H1 (cell line): ENCODE measurements around the gene PIP5K1B. TPM values are rescaled to one million over a fixed set of nuclear protein-coding genes. Genes with fewer than 3 reads are reported as not detected.

Source experiments
- CTCF ChIA-PET: fragments of 300-600 bp; sonication (Branson Sonifier 250); formaldehyde crosslinking; loops from one replicate; lab custom pipeline; 2021; ENCODE audit not compliant: partially characterized antibody; lab: Charles Lee
- POLR2A ChIA-PET: fragments of 300-600 bp; sonication (Branson Sonifier 250); formaldehyde crosslinking; loops from one replicate; lab custom pipeline; 2021; ENCODE audit warnings: inconsistent platforms; ENCODE audit not compliant: partially characterized antibody; lab: Charles Lee
- DNase-seq, 2 experiments: peaks; one replicate each; pipeline versions ENCODE4 v3.0.0 to v3.0.0-alpha.2; 2010 to 2022; ENCODE audit warnings: low spot score in 2 of 2, low read depth in 1 of 2, mixed read lengths in 1 of 2
- FAIRE-seq: peaks from 2 replicates; lab custom pipeline; 2011; peaks lifted over from hg19 to GRCh38; lab: Jason Lieb, UNC
- H2AFZ ChIP-seq: 2 replicates; pipeline ENCODE4 v1.8.1; 2012; ENCODE audit warnings: low read length, inconsistent platforms
- H2AK5ac ChIP-seq: 2 replicates; pipeline ENCODE4 v1.6.1; 2013; ENCODE audit warnings: low read depth, low read length
- H2BK120ac ChIP-seq: replicated peaks from 2 replicates; pipeline ENCODE3; 2013; ENCODE audit warnings: low read depth, low read length, inconsistent platforms
- H2BK12ac ChIP-seq: 2 replicates; pipeline ENCODE4 v1.6.1; 2013; ENCODE audit warnings: low read depth, low read length
- H2BK15ac ChIP-seq: 2 replicates; pipeline ENCODE4 v1.6.1; 2013; ENCODE audit warnings: low read length
- H2BK20ac ChIP-seq: 2 replicates; pipeline ENCODE4 v1.6.1; 2013; ENCODE audit warnings: low read length
- H2BK5ac ChIP-seq: 2 replicates; pipeline ENCODE4 v1.6.1; 2013; ENCODE audit warnings: low read depth, low read length
- H3K14ac ChIP-seq: 2 replicates; pipeline ENCODE4 v1.6.1; 2013; ENCODE audit warnings: inconsistent platforms; ENCODE audit not compliant: insufficient read length
- H3K18ac ChIP-seq: 2 replicates; pipeline ENCODE4 v1.6.1; 2013; ENCODE audit warnings: low read length; ENCODE audit errors: extremely low read depth
- H3K23ac ChIP-seq: 2 replicates; pipeline ENCODE4 v1.6.1; 2013; ENCODE audit warnings: inconsistent platforms; ENCODE audit not compliant: insufficient read length
- H3K23me2 ChIP-seq: 2 replicates; pipeline ENCODE4 v1.6.1; 2013; ENCODE audit warnings: low read depth, low read length
- H3K27ac ChIP-seq: 2 replicates; pipeline ENCODE4 v1.6.1; 2011; ENCODE audit warnings: low read depth, low read length, inconsistent platforms
- H3K27me3 ChIP-seq, 4 experiments: replicated peaks in 1 of 4; 1 replicate in 1 of 4; 2 replicates in 3 of 4; pipeline versions ENCODE4 v1.6.1 to v1.8.1; 2011 to 2013; ENCODE audit warnings: low read length in 3 of 4, mild to moderate bottlenecking in 3 of 4, inconsistent platforms in 2 of 4, mixed read lengths in 2 of 4, moderate library complexity in 1 of 4; ENCODE audit not compliant: control insufficient read depth in 3 of 4, insufficient read depth in 3 of 4; ENCODE audit errors: extremely low read depth in 1 of 4
- H3K36me3 ChIP-seq, 4 experiments: 2 replicates each; pipeline versions ENCODE4 v1.6.1 to v1.8.1; 2011 to 2013; ENCODE audit warnings: mild to moderate bottlenecking in 4 of 4, low read length in 3 of 4, moderate library complexity in 2 of 4, control low read depth in 1 of 4, inconsistent platforms in 1 of 4; ENCODE audit not compliant: insufficient read depth in 4 of 4, control insufficient read depth in 2 of 4
- H3K4ac ChIP-seq: replicated peaks from 2 replicates; pipeline ENCODE3; 2013; ENCODE audit warnings: low read length, low read depth, mixed read lengths, inconsistent platforms; ENCODE audit not compliant: insufficient read length
- H3K4me1 ChIP-seq, 4 experiments: replicated peaks in 1 of 4; 1 replicate in 1 of 4; 2 replicates in 3 of 4; pipeline versions ENCODE4 v1.6.1 to v1.8.1; 2011 to 2013; ENCODE audit warnings: low read length in 3 of 4, inconsistent platforms in 2 of 4, mixed read lengths in 1 of 4; ENCODE audit not compliant: insufficient read depth in 4 of 4, control insufficient read depth in 3 of 4
- H3K4me2 ChIP-seq, 2 experiments: 2 replicates each; pipeline versions ENCODE4 v1.6.1 to v1.8.1; 2011 to 2013; ENCODE audit warnings: low read depth in 2 of 2, low read length in 2 of 2, control low read depth in 1 of 2, inconsistent platforms in 1 of 2, mild to moderate bottlenecking in 1 of 2; ENCODE audit not compliant: insufficient read depth in 1 of 2
- H3K4me3 ChIP-seq, 4 experiments: fragments of 200-600, 300-600 bp in 1 of 4; sonication (generic), shearing (Covaris generic), sonication (Bioruptor Twin) in 1 of 4; 2 replicates each; pipeline versions ENCODE4 v1.5.1 to v1.8.1; 2011 to 2016; ENCODE audit warnings: low read length in 4 of 4, low read depth in 3 of 4, control low read depth in 2 of 4, inconsistent platforms in 2 of 4, mild to moderate bottlenecking in 2 of 4, mixed read lengths in 1 of 4, moderate library complexity in 1 of 4; ENCODE audit not compliant: insufficient read depth in 2 of 4; ENCODE audit errors: extremely low read depth in 1 of 4
- H3K56ac ChIP-seq: replicated peaks from 2 replicates; pipeline ENCODE3; 2013; ENCODE audit warnings: low read depth, mild to moderate bottlenecking, mixed read lengths, low read length, inconsistent platforms; ENCODE audit not compliant: insufficient read length
- H3K79me1 ChIP-seq: 2 replicates; pipeline ENCODE4 v1.6.1; 2013; ENCODE audit warnings: low read depth, low read length, control low read depth
- H3K79me2 ChIP-seq, 2 experiments: 2 replicates each; pipeline versions ENCODE4 v1.6.1 to v1.8.1; 2012 to 2013; ENCODE audit warnings: low read length in 2 of 2, mild to moderate bottlenecking in 2 of 2, inconsistent platforms in 1 of 2; ENCODE audit not compliant: insufficient read depth in 2 of 2, control insufficient read depth in 1 of 2
- H3K9ac ChIP-seq, 4 experiments: replicated peaks in 1 of 4; 1 replicate in 1 of 4; 2 replicates in 3 of 4; pipeline versions ENCODE4 v1.6.1 to v1.8.1; 2011 to 2013; ENCODE audit warnings: low read depth in 3 of 4, low read length in 3 of 4, control low read depth in 2 of 4, mild to moderate bottlenecking in 2 of 4, moderate library complexity in 2 of 4, inconsistent platforms in 1 of 4; ENCODE audit errors: extremely low read depth in 1 of 4
- H3K9me3 ChIP-seq, 2 experiments: 2 replicates each; pipeline versions ENCODE4 v1.6.1 to v1.8.1; 2012 to 2013; ENCODE audit warnings: mild to moderate bottlenecking in 2 of 2, moderate library complexity in 2 of 2, control low read depth in 1 of 2, inconsistent platforms in 1 of 2, low read depth in 1 of 2, low read length in 1 of 2, mixed read lengths in 1 of 2; ENCODE audit not compliant: insufficient read depth in 2 of 2
- H4K20me1 ChIP-seq, 2 experiments: replicated peaks in 1 of 2; 2 replicates each; pipeline versions ENCODE3 to v1.8.1; 2011 to 2013; ENCODE audit warnings: inconsistent platforms in 2 of 2, low read length in 2 of 2, mild to moderate bottlenecking in 1 of 2; ENCODE audit not compliant: insufficient read depth in 2 of 2, control insufficient read depth in 1 of 2
- H4K5ac ChIP-seq: 2 replicates; pipeline ENCODE4 v1.6.1; 2013; ENCODE audit warnings: low read length, low read depth, mixed read lengths, inconsistent platforms; ENCODE audit not compliant: insufficient read length
- H4K8ac ChIP-seq: 2 replicates; pipeline ENCODE4 v1.8.0; 2013; ENCODE audit warnings: mild to moderate bottlenecking, moderate library complexity, low read length, inconsistent platforms; ENCODE audit not compliant: insufficient read depth; ENCODE audit errors: extremely low read depth
- H4K91ac ChIP-seq: replicated peaks from 2 replicates; pipeline ENCODE3; 2013; ENCODE audit warnings: low read length, mixed read lengths, inconsistent platforms; ENCODE audit not compliant: insufficient read length
- ASH2L ChIP-seq: fragments of 200-600, 300-600 bp; sonication (generic); IDR thresholded peaks from one replicate; pipeline ENCODE4 v1.7.1; 2017; ENCODE audit warnings: low read length
- CBX5 ChIP-seq: fragments of 300-800, 300-1000 bp; sonication (generic); IDR thresholded peaks from 2 replicates; pipeline ENCODE4 v1.7.1; 2016; ENCODE audit warnings: antibody characterized with exemption, low read length, low read depth
- CEBPB ChIP-seq: IDR thresholded peaks from 2 replicates; pipeline ENCODE4 v1.6.1; 2012; ENCODE audit warnings: low read depth, low read length
- CTBP2 ChIP-seq: IDR thresholded peaks from 2 replicates; pipeline ENCODE4 v1.7.0; 2011; ENCODE audit warnings: borderline replicate concordance, mild to moderate bottlenecking, moderate library complexity, mixed read lengths, low read length; ENCODE audit not compliant: insufficient read depth, insufficient read length
- EZH2 ChIP-seq: fragments of 200-600 bp; sonication (generic); IDR thresholded peaks from 2 replicates; pipeline ENCODE4 v1.7.1; 2012; ENCODE audit warnings: low read depth, mild to moderate bottlenecking, moderate library complexity, low read length, inconsistent platforms; ENCODE audit not compliant: severe bottlenecking
- KDM4A ChIP-seq: IDR thresholded peaks from one replicate; pipeline ENCODE4 v1.7.1; 2012; ENCODE audit warnings: low read depth, mild to moderate bottlenecking, moderate library complexity, low read length, inconsistent platforms; ENCODE audit not compliant: severe bottlenecking
- PHF8 ChIP-seq: fragments of 200-600 bp; sonication (generic); conservative IDR thresholded peaks from 2 replicates; pipeline ENCODE4 v1.7.1; 2012; ENCODE audit warnings: low read depth, mild to moderate bottlenecking, inconsistent platforms, low read length, moderate library complexity
- POLR2AphosphoS5 ChIP-seq: IDR thresholded peaks from 2 replicates; pipeline ENCODE4 v1.6.1; 2011; ENCODE audit warnings: low read depth, low read length
- SP4 ChIP-seq: IDR thresholded peaks from 2 replicates; pipeline ENCODE4 v1.6.1; 2012; ENCODE audit warnings: low read length, inconsistent platforms
- SRF ChIP-seq: IDR thresholded peaks from 2 replicates; pipeline ENCODE4 v1.6.1; 2011; ENCODE audit warnings: mild to moderate bottlenecking, low read depth, low read length, moderate library complexity
- WGBS, 2 experiments: shearing (Covaris generic) in 1 of 2; methylation state at CpG; one replicate each; pipeline versions ENCODE4 v1.1.6 to v1.1.7; 2013 to 2015; ENCODE audit warnings: low lambda C conversion rate in 2 of 2, mixed read lengths in 2 of 2, inconsistent platforms in 1 of 2, low coverage in 1 of 2, missing lambda C conversion rate in 1 of 2; ENCODE audit not compliant: insufficient replicate concordance in 2 of 2, insufficient coverage in 1 of 2, insufficient read length in 1 of 2; ENCODE audit errors: extremely low coverage in 1 of 2, missing lambda C conversion rate in 1 of 2; 5-methylcytosine and 5-hydroxymethylcytosine counted together
- polyA plus RNA-seq, 7 experiments: library from polyadenylated mRNA; depleted of rRNA in 3 of 7; stranded (reverse) in 5 of 7; unstranded in 2 of 7; fragments of >200 nt in 5 of 7; fragments of 200-250 nt in 2 of 7; gene quantifications; 1 replicate in 5 of 7; 2 replicates in 1 of 7; 4 replicates in 1 of 7; pipeline versions ENCODE4 v1.2.1 to v1.2.3, GENCODE V29; 2011 to 2013; ENCODE audit warnings: missing spikeins in 2 of 7, mixed read lengths in 2 of 7
- total RNA-seq: library from RNA; stranded (reverse); fragmentation: NEBNext Ultra II Directional; extraction: Animal tissue kit (Norgen Biotek cat#: 25700); gene quantifications from 2 replicates; pipeline ENCODE4 v1.2.1, GENCODE V29; 2021
- TF ChIP-seq, protein P1 (sequence below): IDR thresholded peaks from 2 replicates; pipeline ENCODE4 v1.6.1; 2012; ENCODE audit warnings: inconsistent platforms
- TF ChIP-seq, protein P2 (sequence below): IDR thresholded peaks from 2 replicates; pipeline ENCODE4 v1.6.1; 2012; ENCODE audit warnings: low read length, inconsistent platforms

PIP5K1B gene
- total and polyA plus RNA-seq, 2 of the 8 experiments (the other 6 are each of a cell fraction or from before 2014, with no cell fraction given), result 4.7 to 7.7 TPM

DNA sequence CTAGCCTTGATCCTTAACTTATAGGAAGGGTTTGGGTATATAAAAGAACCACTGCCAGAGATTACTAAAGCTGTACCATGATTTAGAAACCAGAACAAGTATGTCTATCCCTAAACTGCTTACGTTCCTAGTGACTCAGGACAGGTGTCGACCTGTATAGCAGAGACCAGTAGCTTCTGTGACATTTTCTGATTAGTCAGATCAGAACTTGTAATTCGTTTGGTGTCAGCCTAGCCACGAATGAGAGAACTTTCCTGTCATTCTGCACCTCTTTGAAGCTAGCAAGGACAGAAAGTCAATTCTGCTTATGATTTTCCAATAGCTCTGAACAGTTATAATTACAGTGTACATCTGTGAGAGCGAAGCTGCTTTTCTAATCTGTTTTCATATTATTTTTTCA, 269.4 kb downstream of the PIP5K1B start:
- Histone ChIP-seq H4K8ac (no peak overlapping the region), H3K56ac (no peak overlapping the region), H2BK5ac (no peak overlapping the region), H4K5ac (no peak overlapping the region), H3K4me2 (no peak overlapping the region), H2BK12ac (no peak overlapping the region), H3K79me1 (no peaks in the 10 kb centered on the region), H2BK20ac (no peak overlapping the region), H3K36me3 (0 out of 8 replicates have a peak, but pooled peaks cover 0 to 2% (median 0%) of the 10 kb centered on the region in 4 experiments), H4K91ac (no peak overlapping the region), H2BK120ac (no peak overlapping the region), H2AK5ac (no peak overlapping the region), H3K4me1 (no peaks in the 10 kb centered on the region), H3K79me2 (no peaks in the 10 kb centered on the region), H3K14ac (no peak overlapping the region), H4K20me1 (no peaks in the 10 kb centered on the region), H3K9ac (no peak overlapping the region), H3K9me3 (peaks cover 9 to 11% of the 10 kb centered on the region in 2 experiments; a peak in 3 of 4 replicates), H3K18ac (no peak overlapping the region), H2BK15ac (no peak overlapping the region), H3K23me2 (no peaks in the 10 kb centered on the region), H3K4ac (no peak overlapping the region), H3K4me3 (no peak overlapping the region), H3K23ac (no peak overlapping the region), H3K27ac (no peak overlapping the region), H3K27me3 (no peaks in the 10 kb centered on the region), H2AFZ (no peak overlapping the region)
- POLR2A ChIA-PET, result no interaction called here
- 85% methylated on average over 5 of the region's 5 CpGs; no CpG with 5 or more reads in 1 of the 2 experiments for WGBS, 2 experiments
- FAIRE-seq, result no peak
- DNase-seq, result no peak
- CTCF ChIA-PET, result interaction anchor here (0.6 to 2.0 kb wide), 5 partner anchors 9 to 297 kb away, joined by 3 to 5 read pairs (median 3); no protein-coding TSS in a partner anchor
- TF ChIP-seq KDM4A, result no peak
- TF ChIP-seq, protein P1, sequence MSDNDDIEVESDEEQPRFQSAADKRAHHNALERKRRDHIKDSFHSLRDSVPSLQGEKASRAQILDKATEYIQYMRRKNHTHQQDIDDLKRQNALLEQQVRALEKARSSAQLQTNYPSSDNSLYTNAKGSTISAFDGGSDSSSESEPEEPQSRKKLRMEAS, result no peak
- no peak for TF ChIP-seq SRF
- TF ChIP-seq PHF8, result no peak
- TF ChIP-seq CEBPB, result no peak
- no peak for TF ChIP-seq CBX5
- no peak for TF ChIP-seq POLR2AphosphoS5
- TF ChIP-seq SP4, result no peak
- TF ChIP-seq, protein P2, sequence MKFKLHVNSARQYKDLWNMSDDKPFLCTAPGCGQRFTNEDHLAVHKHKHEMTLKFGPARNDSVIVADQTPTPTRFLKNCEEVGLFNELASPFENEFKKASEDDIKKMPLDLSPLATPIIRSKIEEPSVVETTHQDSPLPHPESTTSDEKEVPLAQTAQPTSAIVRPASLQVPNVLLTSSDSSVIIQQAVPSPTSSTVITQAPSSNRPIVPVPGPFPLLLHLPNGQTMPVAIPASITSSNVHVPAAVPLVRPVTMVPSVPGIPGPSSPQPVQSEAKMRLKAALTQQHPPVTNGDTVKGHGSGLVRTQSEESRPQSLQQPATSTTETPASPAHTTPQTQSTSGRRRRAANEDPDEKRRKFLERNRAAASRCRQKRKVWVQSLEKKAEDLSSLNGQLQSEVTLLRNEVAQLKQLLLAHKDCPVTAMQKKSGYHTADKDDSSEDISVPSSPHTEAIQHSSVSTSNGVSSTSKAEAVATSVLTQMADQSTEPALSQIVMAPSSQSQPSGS, result no peak
- TF ChIP-seq CTBP2, result no peak
- no peak for TF ChIP-seq ASH2L
- no peak for TF ChIP-seq EZH2
